Activated effector memory CD4-positive, alpha-beta T cell treated with anti-CD3 and anti-CD28 coated beads, Interleukin-2, amount 50 U/mL, for 16 hours (primary cell): ENCODE measurements around the gene CCDC73.
"Not testable (repeated sequence)": the region's sequence is repeated elsewhere in the genome, so short reads cannot be mapped to it uniquely, and the experiment has no call there.

Experiments used
- DNase-seq: peaks from one replicate; pipeline ENCODE4 v3.0.0-alpha.2; 2020

Gene CCDC73

GRCh38 chr11:32794439-32794838 is at the start of gene CCDC73:
Gene CCDC73, minus strand, starts transcription at chr11:32794662. Its CDS starts 34,419 bp downstream, at chr11:32760243.
- no peak for DNase-seq

DNA sequence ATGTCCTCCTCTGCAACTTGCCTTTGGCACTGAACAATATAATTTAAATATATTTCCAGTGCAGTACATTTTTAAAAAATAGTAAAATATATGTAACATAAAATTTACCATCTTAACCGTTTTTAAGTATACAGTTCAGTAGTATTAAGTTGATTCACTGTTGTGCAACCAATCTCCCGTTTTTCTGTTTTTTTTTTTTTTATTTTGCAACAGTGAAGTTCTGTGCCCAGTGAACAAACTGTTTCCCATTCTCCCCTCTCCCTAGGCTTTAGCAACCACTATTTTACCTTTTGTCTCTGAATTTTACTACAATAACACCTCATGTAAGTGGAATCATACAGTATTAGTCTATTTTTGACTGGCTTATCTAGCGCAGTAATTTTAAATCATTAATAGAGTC is 49.1 kb upstream of the CCDC73 start:
- no peak for DNase-seq

GRCh38 chr11:32840587-32840986 is 46.1 kb upstream of the CCDC73 start:
- no peak for DNase-seq

DNA sequence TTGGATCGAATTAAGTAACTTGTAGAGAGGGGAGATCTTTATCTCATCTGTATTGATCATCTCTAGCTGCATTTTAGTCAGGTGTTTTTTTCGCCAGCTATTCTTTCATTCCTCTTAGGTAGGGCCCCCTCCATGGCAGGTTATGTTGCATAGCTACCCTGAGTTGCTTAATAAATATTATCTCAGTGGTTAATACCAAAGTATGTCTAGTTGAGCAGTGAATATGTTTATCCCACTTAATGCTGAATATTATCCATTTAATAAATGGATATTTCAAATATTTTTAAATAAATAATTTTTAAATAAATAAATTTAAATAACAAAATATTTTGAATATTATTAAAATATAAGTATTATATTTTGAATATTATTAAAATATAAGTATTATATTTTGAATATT is 44.8 kb upstream of the CCDC73 start:
- DNase-seq, result no peak

GRCh38 chr11:32838505-32839274 is 44.2 kb upstream of the CCDC73 start:
- DNase-seq, result no peak

- DNase-seq, result no peak
These were observed 42.5 kb upstream of the CCDC73 start for GRCh38 chr11:32836946-32837345.

DNA sequence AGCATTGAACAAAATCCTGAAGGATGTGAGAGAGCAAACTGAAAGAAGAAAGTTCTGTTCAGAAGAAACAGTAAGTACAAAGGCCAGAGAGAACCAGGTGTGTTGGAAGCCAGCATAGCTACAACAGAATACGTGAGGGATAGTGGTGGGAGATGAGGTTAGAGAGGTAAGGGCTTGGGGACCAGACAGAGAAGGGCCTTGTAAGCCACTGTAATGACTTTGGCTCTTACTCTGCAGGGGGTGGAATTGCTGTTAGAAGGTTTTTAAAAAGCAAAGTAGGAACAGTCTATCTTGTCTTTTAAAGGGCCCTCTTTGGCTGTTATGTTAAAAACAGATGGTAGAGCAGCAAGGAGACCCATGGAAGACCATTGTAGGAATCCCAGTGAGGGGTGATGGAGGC is 39.5 kb upstream of the CCDC73 start:
- DNase-seq, result no peak

GRCh38 chr11:32831221-32831620 is 36.8 kb upstream of the CCDC73 start:
- no peak for DNase-seq

DNA sequence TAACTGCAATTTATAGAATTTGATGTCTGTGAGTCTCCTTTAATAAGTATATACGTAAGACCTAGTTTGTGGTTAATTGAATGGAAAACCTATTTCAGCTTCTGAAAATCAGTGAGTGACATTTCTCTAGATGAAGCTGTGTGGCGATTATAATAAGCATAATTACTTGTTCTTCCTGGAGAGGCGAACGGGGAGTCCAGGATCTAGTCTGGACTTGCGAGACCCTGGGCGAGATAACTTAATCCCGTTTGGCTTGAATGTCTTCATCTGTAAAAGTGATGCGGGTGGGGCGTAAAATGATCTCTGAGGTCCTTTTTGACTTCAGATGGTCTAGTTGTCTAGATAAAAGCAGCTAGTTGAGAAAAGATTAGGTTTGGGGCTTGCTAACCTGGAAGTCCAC is 36.3 kb upstream of the CCDC73 start:
- no peak for DNase-seq

GRCh38 chr11:32830413-32830738 is 35.9 kb upstream of the CCDC73 start:
- DNase-seq, result no peak

GRCh38 chr11:32829680-32830412 is 35.4 kb upstream of the CCDC73 start, which contains the start of gene PRRG4:
Gene PRRG4, plus strand, starts transcription at chr11:32829927. Its CDS starts 603 bp downstream, at chr11:32830530.
- DNase-seq, result peak; percentile 71

- DNase-seq, result no peak
These were observed 34.8 kb upstream of the CCDC73 start for GRCh38 chr11:32829157-32829679.

GRCh38 chr11:32827276-32827675 is 32.8 kb upstream of the CCDC73 start:
- no peak for DNase-seq

GRCh38 chr11:32826113-32826512 is 31.7 kb upstream of the CCDC73 start:
- no peak for DNase-seq

- not testable (repeated sequence) for DNase-seq
These were observed 29.2 kb upstream of the CCDC73 start for GRCh38 chr11:32823617-32824016.

DNA sequence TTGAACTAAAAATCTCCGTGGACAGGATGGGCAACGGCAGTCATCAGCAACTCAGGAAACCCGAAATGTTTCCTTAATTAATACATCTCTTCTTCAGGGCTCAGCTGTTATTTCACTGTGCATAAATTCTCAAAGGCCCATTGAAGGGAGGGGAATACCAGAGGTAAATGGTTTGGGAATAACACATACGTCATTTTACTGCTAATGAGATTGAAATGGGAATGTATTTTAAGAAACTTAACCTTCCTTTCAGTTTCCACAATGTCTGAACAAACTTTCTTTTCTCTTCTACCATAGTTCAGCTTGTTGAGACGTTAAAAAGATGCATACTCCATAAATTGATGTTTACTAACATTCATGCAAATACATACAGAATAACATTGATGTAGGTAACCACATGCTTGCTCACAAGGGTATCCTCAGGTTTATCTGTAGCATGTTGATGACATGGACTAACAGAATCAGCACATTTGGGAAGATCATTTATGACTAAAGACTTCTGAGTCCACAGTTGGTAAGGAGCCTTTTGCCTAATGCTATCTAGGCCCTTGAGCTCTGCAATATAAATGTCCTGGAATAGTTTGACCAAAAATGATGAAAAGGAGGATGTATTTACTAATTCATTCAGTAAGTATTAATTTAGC is 27.6 kb upstream of the CCDC73 start:
- no peak for DNase-seq

DNA sequence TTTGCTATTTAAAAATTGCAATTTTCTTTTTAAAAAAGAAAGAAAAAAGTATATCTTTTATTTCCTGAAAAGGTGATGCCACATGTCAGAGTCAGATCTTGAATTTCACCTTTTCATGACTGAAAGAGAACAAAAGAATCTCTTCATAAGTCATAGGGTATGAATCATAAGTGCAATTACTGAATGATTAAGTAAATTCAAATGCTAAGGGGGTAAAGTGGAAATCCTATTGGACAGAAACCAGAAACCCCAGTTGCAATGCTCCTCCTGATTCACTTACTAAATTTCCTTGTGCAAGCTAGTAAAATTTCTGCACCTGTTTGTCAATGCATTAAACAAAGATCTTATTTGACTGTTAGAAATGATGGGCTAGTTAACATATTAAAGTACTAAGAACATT is 27.1 kb upstream of the CCDC73 start:
- no peak for DNase-seq

GRCh38 chr11:32820497-32820896 is 26.0 kb upstream of the CCDC73 start:
- DNase-seq, result no peak

DNA sequence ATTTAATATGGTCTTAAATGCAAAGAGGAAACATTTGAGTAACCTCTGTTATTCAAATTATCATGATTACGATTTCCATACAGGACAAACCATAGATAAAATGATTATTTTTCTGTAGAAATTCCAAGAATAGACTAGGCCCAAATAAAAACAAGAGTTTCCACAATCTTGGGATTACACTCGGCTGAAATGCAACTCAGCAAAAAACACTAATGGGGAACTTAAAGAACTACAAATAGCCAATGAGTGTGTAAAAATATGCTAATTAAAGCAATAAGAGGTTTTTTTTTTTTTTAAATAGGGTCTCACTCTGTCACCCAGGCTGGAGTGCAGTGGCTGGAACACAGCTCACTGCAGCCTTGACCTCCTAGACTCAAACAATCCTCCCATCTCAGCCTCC is 24.7 kb upstream of the CCDC73 start:
- DNase-seq, result no peak

DNA sequence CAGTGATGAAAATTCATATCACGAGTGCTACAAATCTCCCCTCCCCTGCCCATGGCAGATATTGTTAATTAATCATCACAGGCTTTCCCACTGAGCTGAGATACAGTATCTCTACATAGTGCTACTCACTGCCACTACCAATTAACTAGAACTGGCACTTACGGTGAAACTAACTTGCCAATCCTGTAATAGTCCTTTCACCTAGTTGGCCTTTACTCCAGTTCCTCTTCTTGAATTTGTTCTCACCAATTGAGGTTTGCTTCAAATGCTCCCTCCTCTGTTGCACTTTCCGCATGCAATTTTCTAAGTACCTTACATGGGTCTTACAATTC is 23.4 kb upstream of the CCDC73 start:
- DNase-seq, result no peak

GRCh38 chr11:32817181-32817851 is 22.9 kb upstream of the CCDC73 start:
- DNase-seq, result no peak

- DNase-seq, result peak; percentile 71
These were observed 14.9 kb upstream of the CCDC73 start for GRCh38 chr11:32809313-32809712.

DNA sequence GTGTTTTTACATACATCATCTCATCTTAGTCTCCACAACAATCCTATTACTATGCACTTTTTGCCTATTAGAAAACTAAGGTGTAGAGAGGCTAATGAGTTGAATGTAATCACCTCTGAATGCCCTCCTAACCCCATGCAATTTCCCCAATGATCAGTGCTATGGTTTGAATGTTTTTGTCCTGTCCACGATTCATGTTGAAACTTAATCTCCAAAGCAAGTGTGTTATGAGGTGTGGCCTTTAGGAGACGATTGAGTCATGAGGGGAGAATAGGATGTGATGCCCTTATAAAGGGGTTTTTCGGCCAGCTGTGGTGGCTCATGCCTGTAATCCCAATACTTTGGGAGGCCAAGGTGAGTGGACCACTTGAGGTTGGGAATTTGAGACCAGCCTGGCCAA is 2.0 kb upstream of the CCDC73 start:
- DNase-seq, result no peak
